Adipocyte (in vitro differentiated cells): ENCODE results near the gene AMMECR1.

ENCODE experiments used
- DNase-seq: peaks from one replicate; pipeline ENCODE4 v3.0.0-alpha.2; 2015; ENCODE audit warnings: low read depth
- H3K27me3 ChIP-seq: replicated peaks from 2 replicates; pipeline ENCODE4 v1.7.0; 2013; ENCODE audit warnings: mild to moderate bottlenecking, low read length, moderate library complexity; ENCODE audit not compliant: control insufficient read depth, insufficient read depth
- H3K36me3 ChIP-seq: 2 replicates; pipeline ENCODE4 v1.7.0; 2013; ENCODE audit warnings: low read length, mild to moderate bottlenecking, moderate library complexity; ENCODE audit not compliant: control insufficient read depth, insufficient read depth, severe bottlenecking
- H3K4me1 ChIP-seq: 2 replicates; pipeline ENCODE4 v1.7.0; 2013; ENCODE audit warnings: mild to moderate bottlenecking, low read length, moderate library complexity; ENCODE audit not compliant: control insufficient read depth, insufficient read depth
- H3K4me3 ChIP-seq: 2 replicates; pipeline ENCODE4 v1.7.0; 2013; ENCODE audit warnings: mild to moderate bottlenecking, low read length, moderate library complexity
- H3K9ac ChIP-seq: 2 replicates; pipeline ENCODE4 v1.7.0; 2013; ENCODE audit warnings: mild to moderate bottlenecking, low read length, moderate library complexity
- H3K9me3 ChIP-seq: 2 replicates; pipeline ENCODE4 v1.7.0; 2013; ENCODE audit warnings: mild to moderate bottlenecking, low read length, moderate library complexity; ENCODE audit not compliant: control insufficient read depth

Gene AMMECR1

DNA sequence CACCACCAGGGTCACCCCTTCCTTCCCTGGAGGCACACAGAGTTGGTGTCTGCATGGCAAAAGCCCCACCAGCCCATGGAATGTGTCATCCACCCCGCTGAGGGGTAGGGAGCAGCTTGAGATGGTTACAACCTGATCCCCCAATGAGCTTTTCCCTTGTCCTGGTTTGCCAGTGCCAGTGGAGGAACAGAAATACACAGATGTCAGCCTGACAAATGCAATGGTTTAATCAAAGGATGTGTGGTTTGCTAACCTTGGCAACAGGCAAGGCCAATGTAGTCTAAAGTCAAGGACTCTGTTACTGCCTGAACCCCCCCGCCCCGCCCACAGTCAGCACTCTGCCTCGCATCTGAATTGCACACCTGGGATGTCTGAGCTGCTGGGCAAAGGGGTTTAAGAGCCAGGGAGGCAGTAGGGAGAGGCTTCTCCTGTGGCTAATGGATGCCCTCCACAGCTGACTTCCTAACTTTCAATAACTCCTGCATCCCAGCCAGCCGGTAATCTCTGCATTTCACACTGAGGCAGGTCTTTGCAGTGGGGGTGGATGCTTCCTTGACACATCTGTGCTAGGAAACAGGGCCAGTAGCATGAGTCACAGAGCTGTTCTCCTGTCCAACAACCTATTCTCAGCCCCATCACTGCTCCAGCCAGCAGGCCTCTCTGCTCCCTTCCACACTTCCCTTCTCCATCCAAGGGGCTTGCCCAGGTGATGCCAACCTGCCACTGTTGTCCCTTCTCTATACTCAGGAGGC lies 137.5 kb downstream of the AMMECR1 start:
- Histone ChIP-seq H3K4me1 (peaks cover 18% of the 10 kb centered on the region), H3K36me3 (no peaks in the 10 kb centered on the region), H3K9ac (no peak overlapping the region), H3K9me3 (peaks cover under 1% of the 10 kb centered on the region), H3K27me3 (peaks cover 4% of the 10 kb centered on the region), H3K4me3 (no peak overlapping the region)
- peak; percentile 49 for DNase-seq

- DNase-seq = no peak
- Histone ChIP-seq H3K4me1 (peaks cover 24% of the 10 kb centered on the region), H3K27me3 (peaks cover 4% of the 10 kb centered on the region), H3K9ac (no peak overlapping the region), H3K36me3 (peaks cover 2% of the 10 kb centered on the region), H3K4me3 (no peak overlapping the region), H3K9me3 (no peaks in the 10 kb centered on the region)
Observed at GRCh38 chrX:110178179-110178865, 139.6 kb downstream of the AMMECR1 start.

GRCh38 chrX:110175696-110176095 lies 142.2 kb downstream of the AMMECR1 start:
- Histone ChIP-seq H3K36me3 (peaks cover 5% of the 10 kb centered on the region), H3K9ac (no peak overlapping the region), H3K9me3 (no peaks in the 10 kb centered on the region), H3K4me1 (peaks cover 9% of the 10 kb centered on the region), H3K27me3 (peaks cover 4% of the 10 kb centered on the region), H3K4me3 (no peak overlapping the region)
- no peak for DNase-seq

- Histone ChIP-seq H3K9me3 (no peaks in the 10 kb centered on the region), H3K27me3 (peaks cover 5% of the 10 kb centered on the region), H3K4me1 (peaks cover 6% of the 10 kb centered on the region), H3K4me3 (no peak overlapping the region), H3K36me3 (peaks cover 5% of the 10 kb centered on the region), H3K9ac (no peak overlapping the region)
- no peak for DNase-seq
Observed at GRCh38 chrX:110175146-110175545, 142.7 kb downstream of the AMMECR1 start.

DNA sequence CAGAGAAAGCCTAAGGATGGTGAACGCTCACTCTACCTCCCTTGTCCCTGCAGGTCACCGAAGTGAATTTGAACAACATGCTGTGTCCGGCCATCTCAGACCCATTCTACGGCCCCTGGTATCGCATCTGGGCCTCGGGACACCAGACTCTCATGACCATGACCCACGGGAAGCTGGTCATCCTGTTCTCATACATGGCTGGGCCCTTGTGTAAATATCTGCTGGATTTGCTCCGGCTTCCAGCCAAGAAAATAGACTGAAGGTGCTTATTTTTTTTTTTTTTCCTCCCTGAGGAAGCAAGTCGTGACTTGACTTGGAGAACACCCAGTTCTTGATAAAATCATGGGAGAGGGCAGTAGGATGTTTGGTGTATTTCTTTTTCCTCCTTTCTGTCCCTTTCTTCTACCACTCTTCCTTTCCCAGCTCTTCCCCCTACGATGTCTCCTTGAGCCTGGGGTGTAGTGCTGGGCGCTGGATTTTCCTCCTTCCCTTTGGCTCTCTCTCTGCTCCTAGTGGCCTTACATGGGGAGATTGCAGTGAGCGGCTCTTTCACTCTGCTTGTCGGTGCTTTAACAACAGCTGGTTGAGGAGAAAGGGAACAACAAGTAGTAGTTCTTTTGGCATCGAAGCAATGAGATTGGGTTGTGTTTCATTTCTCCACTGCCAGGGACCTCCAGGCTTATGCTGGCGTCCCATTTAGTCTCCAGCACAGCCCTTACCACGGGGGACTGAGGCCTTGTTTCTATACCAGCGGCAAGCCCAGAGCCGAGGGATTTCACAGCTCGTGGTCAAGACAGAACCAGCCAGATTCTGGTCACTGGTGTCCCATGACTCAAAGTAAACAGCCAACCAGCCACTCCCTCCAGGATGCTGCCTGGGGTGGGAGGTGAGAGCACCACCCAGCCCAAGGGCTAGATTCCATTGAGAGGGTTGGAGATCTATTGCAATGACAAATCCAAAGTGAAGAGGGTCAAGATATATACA lies 144.4 kb downstream of the AMMECR1 start:
- H3K36me3 ChIP-seq = peaks cover 5% of the 10 kb centered on the region
- no peaks in the 10 kb centered on the region for H3K9me3 ChIP-seq
- DNase-seq = no peak
- no peak overlapping the region for H3K9ac ChIP-seq
- no peak overlapping the region for H3K4me3 ChIP-seq
- H3K27me3 ChIP-seq = peaks cover 5% of the 10 kb centered on the region
- H3K4me1 ChIP-seq = peaks cover 6% of the 10 kb centered on the region

GRCh38 chrX:110172215-110172614 lies 145.7 kb downstream of the AMMECR1 start:
- peaks cover 5% of the 10 kb centered on the region for H3K36me3 ChIP-seq
- peaks cover 5% of the 10 kb centered on the region for H3K27me3 ChIP-seq
- DNase-seq = no peak
- H3K9me3 ChIP-seq = no peaks in the 10 kb centered on the region
- peaks cover 6% of the 10 kb centered on the region for H3K4me1 ChIP-seq
- no peak overlapping the region for H3K4me3 ChIP-seq
- H3K9ac ChIP-seq = no peak overlapping the region

GRCh38 chrX:110171442-110171841 lies 146.4 kb downstream of the AMMECR1 start:
- H3K9ac ChIP-seq = no peak overlapping the region
- DNase-seq = no peak
- H3K9me3 ChIP-seq = no peaks in the 10 kb centered on the region
- peaks cover 5% of the 10 kb centered on the region for H3K27me3 ChIP-seq
- no peak overlapping the region for H3K4me3 ChIP-seq
- H3K36me3 ChIP-seq = peaks cover 5% of the 10 kb centered on the region
- H3K4me1 ChIP-seq = peaks cover 6% of the 10 kb centered on the region

- H3K9me3 ChIP-seq = no peaks in the 10 kb centered on the region
- peaks cover 5% of the 10 kb centered on the region for H3K27me3 ChIP-seq
- H3K36me3 ChIP-seq = peaks cover 5% of the 10 kb centered on the region
- peaks cover 3% of the 10 kb centered on the region for H3K4me1 ChIP-seq
- DNase-seq = no peak
- no peak overlapping the region for H3K4me3 ChIP-seq
- no peak overlapping the region for H3K9ac ChIP-seq
Observed at GRCh38 chrX:110170029-110170428, 147.9 kb downstream of the AMMECR1 start.

- Histone ChIP-seq H3K9ac (no peak overlapping the region), H3K4me1 (no peaks in the 10 kb centered on the region), H3K9me3 (no peaks in the 10 kb centered on the region), H3K27me3 (peaks cover 5% of the 10 kb centered on the region), H3K4me3 (no peak overlapping the region), H3K36me3 (peaks cover 5% of the 10 kb centered on the region)
- DNase-seq = peak; percentile 53
Observed at GRCh38 chrX:110168585-110168984, 149.3 kb downstream of the AMMECR1 start.

GRCh38 chrX:110167952-110168451 lies 149.9 kb downstream of the AMMECR1 start:
- Histone ChIP-seq H3K4me3 (no peak overlapping the region), H3K4me1 (no peaks in the 10 kb centered on the region), H3K36me3 (no peaks in the 10 kb centered on the region), H3K9ac (no peak overlapping the region), H3K9me3 (no peaks in the 10 kb centered on the region), H3K27me3 (peaks cover 5% of the 10 kb centered on the region)
- DNase-seq = peak; percentile 51

- H3K9me3 ChIP-seq = no peaks in the 10 kb centered on the region
- H3K9ac ChIP-seq = no peak overlapping the region
- H3K36me3 ChIP-seq = no peaks in the 10 kb centered on the region
- peaks cover 2% of the 10 kb centered on the region for H3K27me3 ChIP-seq
- H3K4me3 ChIP-seq = no peak overlapping the region
- H3K4me1 ChIP-seq = peaks cover 9% of the 10 kb centered on the region
- DNase-seq = no peak
Observed at GRCh38 chrX:110163488-110163887, 154.4 kb downstream of the AMMECR1 start.
